Thyroid gland (tissue), 4 donors: ENCODE results near the gene GPR89A.

ENCODE experiments used
- POLR2A ChIP-seq, 2 donors: fragments of 450-650 bp; IDR thresholded peaks; one replicate each; pipeline ENCODE4 v1.6.1; 2017; ENCODE audit warnings: antibody characterized with exemption in 2 of 2, mild to moderate bottlenecking in 2 of 2, moderate library complexity in 1 of 2
- TF ChIP-seq, protein P1 (sequence below), 6 experiments: fragments of 200-600 bp in 3 of 6; fragments of 450-650 bp in 3 of 6; sonication (generic) in 3 of 6; IDR thresholded peaks; one replicate each; pipeline ENCODE4 v1.5.1; 2016 to 2019; ENCODE audit warnings: antibody characterized with exemption in 6 of 6, mild to moderate bottlenecking in 2 of 6, inconsistent platforms in 1 of 6, moderate library complexity in 1 of 6

DNA sequence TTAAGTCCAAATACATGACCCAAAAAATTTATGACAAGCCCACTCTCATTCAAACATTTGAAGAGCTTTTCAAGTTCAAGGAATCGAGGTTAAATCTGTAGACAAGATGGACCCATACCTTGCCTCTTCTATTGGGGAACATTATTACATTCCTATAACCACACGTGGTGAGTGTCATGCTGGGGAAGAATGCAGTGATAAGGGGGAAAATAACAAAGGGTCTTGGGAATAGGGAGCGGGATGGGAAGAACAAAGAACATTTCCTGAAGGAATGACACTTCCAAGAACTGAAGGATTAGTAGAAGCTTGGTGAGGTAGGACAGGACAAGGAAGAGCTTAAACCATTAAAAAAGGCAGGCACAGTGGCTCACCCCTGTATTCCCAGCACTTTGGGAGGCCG lies 80.5 kb downstream of the GPR89A start:
- TF ChIP-seq, protein P1, sequence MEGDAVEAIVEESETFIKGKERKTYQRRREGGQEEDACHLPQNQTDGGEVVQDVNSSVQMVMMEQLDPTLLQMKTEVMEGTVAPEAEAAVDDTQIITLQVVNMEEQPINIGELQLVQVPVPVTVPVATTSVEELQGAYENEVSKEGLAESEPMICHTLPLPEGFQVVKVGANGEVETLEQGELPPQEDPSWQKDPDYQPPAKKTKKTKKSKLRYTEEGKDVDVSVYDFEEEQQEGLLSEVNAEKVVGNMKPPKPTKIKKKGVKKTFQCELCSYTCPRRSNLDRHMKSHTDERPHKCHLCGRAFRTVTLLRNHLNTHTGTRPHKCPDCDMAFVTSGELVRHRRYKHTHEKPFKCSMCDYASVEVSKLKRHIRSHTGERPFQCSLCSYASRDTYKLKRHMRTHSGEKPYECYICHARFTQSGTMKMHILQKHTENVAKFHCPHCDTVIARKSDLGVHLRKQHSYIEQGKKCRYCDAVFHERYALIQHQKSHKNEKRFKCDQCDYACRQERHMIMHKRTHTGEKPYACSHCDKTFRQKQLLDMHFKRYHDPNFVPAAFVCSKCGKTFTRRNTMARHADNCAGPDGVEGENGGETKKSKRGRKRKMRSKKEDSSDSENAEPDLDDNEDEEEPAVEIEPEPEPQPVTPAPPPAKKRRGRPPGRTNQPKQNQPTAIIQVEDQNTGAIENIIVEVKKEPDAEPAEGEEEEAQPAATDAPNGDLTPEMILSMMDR (IDR thresholded peaks at IDR 0.05), result no peak
- no peak for TF ChIP-seq POLR2A (IDR thresholded peaks at IDR 0.05)
